C4-2B (cell line): Measurements from ENCODE around the gene DUOX1.

Experiments
- CTCF ChIP-seq: fragments of 450-650 bp; conservative IDR thresholded peaks from 2 replicates; pipeline ENCODE4 v1.5.1; 2017; ENCODE audit warnings: mild to moderate bottlenecking
- ZFX ChIP-seq: fragments of 450-650 bp; IDR thresholded peaks from 2 replicates; pipeline ENCODE4 v1.6.1; 2017

GRCh38 chr15:45117308-45118130 is 12.3 kb upstream of the DUOX1 start:
- no peak for TF ChIP-seq CTCF
- TF ChIP-seq ZFX: no peak
